Ishikawa (cell line): ENCODE data around the gene C19orf47.

Experiments used
- CEBPB ChIP-seq: IDR thresholded peaks from 2 replicates; pipeline ENCODE4 v1.6.1; 2012
- CREB1 ChIP-seq: IDR thresholded peaks from 2 replicates; pipeline ENCODE4 v1.6.1; 2012; ENCODE audit warnings: low read depth
- EGR1 ChIP-seq: IDR thresholded peaks from 2 replicates; pipeline ENCODE4 v1.6.1; 2012
- EP300 ChIP-seq: IDR thresholded peaks from 2 replicates; pipeline ENCODE4 v1.6.1; 2012; ENCODE audit warnings: borderline replicate concordance
- FOXM1 ChIP-seq: IDR thresholded peaks from 2 replicates; pipeline ENCODE4 v1.6.1; 2012; ENCODE audit warnings: low read depth, borderline replicate concordance
- MAX ChIP-seq: IDR thresholded peaks from 2 replicates; pipeline ENCODE4 v1.6.1; 2012
- NFIC ChIP-seq: IDR thresholded peaks from 2 replicates; pipeline ENCODE4 v1.6.1; 2012
- RAD21 ChIP-seq: IDR thresholded peaks from 2 replicates; pipeline ENCODE4 v1.6.1; 2012; ENCODE audit warnings: low read depth
- TAF1 ChIP-seq: IDR thresholded peaks from 2 replicates; pipeline ENCODE4 v1.6.1; 2012; ENCODE audit warnings: low read depth, mild to moderate bottlenecking
- TCF12 ChIP-seq: IDR thresholded peaks from 2 replicates; pipeline ENCODE4 v1.6.1; 2012; ENCODE audit warnings: low read depth
- TEAD4 ChIP-seq: IDR thresholded peaks from 2 replicates; pipeline ENCODE4 v1.6.1; 2012
- YY1 ChIP-seq: IDR thresholded peaks from 2 replicates; pipeline ENCODE4 v1.6.1; 2012; ENCODE audit warnings: low read depth
- ZBTB7A ChIP-seq: IDR thresholded peaks from 2 replicates; pipeline ENCODE4 v1.6.1; 2012; ENCODE audit warnings: low read depth
- TF ChIP-seq, protein P1 (sequence below): IDR thresholded peaks from 2 replicates; pipeline ENCODE4 v1.6.1; 2012; ENCODE audit warnings: low read depth, mild to moderate bottlenecking
- TF ChIP-seq, protein P2 (sequence below): IDR thresholded peaks from 2 replicates; pipeline ENCODE4 v1.6.1; 2012

Gene C19orf47

GRCh38 chr19:40395956-40396355 is 47.8 kb upstream of the C19orf47 start:
- TF ChIP-seq RAD21 (no peak), EP300 (no peak), EGR1 (no peak), CREB1 (no peak), FOXM1 (no peak), MAX (no peak), NFIC (no peak), ZBTB7A (no peak), YY1 (no peak), TCF12 (no peak), TEAD4 (no peak), TAF1 (no peak), CEBPB (no peak)
- TF ChIP-seq, protein P1, sequence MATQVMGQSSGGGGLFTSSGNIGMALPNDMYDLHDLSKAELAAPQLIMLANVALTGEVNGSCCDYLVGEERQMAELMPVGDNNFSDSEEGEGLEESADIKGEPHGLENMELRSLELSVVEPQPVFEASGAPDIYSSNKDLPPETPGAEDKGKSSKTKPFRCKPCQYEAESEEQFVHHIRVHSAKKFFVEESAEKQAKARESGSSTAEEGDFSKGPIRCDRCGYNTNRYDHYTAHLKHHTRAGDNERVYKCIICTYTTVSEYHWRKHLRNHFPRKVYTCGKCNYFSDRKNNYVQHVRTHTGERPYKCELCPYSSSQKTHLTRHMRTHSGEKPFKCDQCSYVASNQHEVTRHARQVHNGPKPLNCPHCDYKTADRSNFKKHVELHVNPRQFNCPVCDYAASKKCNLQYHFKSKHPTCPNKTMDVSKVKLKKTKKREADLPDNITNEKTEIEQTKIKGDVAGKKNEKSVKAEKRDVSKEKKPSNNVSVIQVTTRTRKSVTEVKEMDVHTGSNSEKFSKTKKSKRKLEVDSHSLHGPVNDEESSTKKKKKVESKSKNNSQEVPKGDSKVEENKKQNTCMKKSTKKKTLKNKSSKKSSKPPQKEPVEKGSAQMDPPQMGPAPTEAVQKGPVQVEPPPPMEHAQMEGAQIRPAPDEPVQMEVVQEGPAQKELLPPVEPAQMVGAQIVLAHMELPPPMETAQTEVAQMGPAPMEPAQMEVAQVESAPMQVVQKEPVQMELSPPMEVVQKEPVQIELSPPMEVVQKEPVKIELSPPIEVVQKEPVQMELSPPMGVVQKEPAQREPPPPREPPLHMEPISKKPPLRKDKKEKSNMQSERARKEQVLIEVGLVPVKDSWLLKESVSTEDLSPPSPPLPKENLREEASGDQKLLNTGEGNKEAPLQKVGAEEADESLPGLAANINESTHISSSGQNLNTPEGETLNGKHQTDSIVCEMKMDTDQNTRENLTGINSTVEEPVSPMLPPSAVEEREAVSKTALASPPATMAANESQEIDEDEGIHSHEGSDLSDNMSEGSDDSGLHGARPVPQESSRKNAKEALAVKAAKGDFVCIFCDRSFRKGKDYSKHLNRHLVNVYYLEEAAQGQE, result no peak
- TF ChIP-seq, protein P2, sequence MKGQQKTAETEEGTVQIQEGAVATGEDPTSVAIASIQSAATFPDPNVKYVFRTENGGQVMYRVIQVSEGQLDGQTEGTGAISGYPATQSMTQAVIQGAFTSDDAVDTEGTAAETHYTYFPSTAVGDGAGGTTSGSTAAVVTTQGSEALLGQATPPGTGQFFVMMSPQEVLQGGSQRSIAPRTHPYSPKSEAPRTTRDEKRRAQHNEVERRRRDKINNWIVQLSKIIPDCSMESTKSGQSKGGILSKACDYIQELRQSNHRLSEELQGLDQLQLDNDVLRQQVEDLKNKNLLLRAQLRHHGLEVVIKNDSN, result no peak

DNA sequence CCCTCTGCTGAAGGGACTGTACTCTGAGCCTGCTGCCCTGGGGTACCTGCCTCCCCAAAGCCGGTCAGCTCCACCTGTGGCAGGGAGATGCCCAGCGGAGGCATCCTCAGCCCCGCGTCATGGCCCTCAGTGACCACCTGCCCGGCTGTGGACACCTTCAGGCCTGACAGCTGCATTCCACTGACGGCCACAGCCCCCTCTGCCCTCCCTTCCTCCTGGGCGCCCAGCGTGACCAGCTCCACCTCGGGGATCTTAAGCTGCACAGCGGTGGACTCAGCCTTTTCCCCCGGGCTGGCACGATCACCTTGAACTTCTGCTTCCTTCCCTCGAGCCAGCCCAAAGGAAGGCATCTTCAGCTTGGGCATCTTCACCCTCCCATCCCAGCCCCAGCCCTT is 46.6 kb upstream of the C19orf47 start:
- TF ChIP-seq MAX, result no peak
- TF ChIP-seq EP300, result no peak
- TF ChIP-seq, protein P1, result no peak
- TF ChIP-seq NFIC, result no peak
- no peak for TF ChIP-seq CEBPB
- no peak for TF ChIP-seq FOXM1
- TF ChIP-seq TEAD4, result no peak

DNA sequence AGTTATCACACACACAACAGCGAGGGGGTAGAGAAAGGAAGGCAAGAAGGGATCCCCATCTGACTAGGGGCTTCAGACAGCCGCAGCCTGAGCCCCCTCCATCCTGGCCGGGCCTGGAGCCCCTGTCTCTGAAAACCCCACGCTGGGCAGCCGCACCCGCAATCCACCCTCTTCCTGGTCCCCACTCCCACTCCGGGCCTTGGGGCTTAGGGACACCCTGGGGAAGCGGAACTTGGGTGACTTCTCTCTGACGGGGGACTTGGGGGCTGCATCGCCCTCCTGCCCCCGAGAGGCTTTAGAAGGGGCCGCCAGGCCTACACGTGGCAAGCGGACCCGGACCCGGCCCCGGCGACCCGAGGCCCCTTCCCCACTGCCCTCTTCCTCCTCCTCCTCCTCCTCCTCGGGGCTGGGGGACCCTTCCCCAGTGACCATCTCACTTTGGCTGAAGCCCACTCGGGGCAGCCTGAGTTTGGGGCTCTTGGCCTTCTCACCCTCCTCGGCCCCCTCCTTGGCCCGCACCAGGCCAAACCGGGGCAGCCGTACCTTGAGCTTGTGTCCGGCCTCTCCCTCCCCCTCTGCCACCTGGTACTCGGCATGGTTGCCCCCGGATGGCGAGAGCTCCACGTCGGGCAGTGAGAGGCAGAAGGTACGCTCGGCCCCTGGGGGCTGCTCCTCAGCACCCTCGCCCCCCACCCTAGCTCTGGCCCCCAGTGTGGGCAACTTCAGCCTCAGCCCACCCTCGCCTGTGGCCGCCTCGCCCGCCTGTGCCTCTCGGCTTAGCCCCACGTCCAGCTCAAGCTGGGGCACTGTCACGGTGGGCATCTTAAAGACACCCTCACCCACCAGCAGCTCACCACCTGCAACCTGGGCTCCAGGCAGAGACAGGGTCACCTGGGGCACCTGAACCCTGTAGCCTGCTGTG is 46.0 kb upstream of the C19orf47 start:
- TF ChIP-seq CREB1 (no peak), TCF12 (no peak), ZBTB7A (0 out of 2 replicates have a peak, but pooled peaks have one; percentile 16), TEAD4 (no peak)

GRCh38 chr19:40392894-40393517 is 44.8 kb upstream of the C19orf47 start:
- no peak; the same call in 1 of the 2 replicates for TF ChIP-seq TAF1
- 0 out of 2 replicates have a peak, but pooled peaks have one; percentile 38 for TF ChIP-seq YY1
- TF ChIP-seq, protein P1, result no peak
- TF ChIP-seq MAX, result peak; percentile 62
- TF ChIP-seq RAD21, result peak; percentile 69
- no peak for TF ChIP-seq CEBPB
- no peak for TF ChIP-seq CREB1
- TF ChIP-seq, protein P2, result peak; percentile 47; the same call in 1 of the 2 replicates
- TF ChIP-seq TCF12, result peak; percentile 76
- TF ChIP-seq EP300, result peak; percentile 65
- peak; percentile 76; the same call in 1 of the 2 replicates for TF ChIP-seq ZBTB7A
- no peak for TF ChIP-seq EGR1
- no peak for TF ChIP-seq FOXM1
- 0 out of 2 replicates have a peak, but pooled peaks have one; percentile 31 for TF ChIP-seq NFIC
- TF ChIP-seq TEAD4, result peak; percentile 24; the same call in 1 of the 2 replicates
